ENCODE measurements around the gene ECM2.

The ECM2 gene

GRCh38 chr9:92562461-92562967, 26.7 kb upstream of the ECM2 start:
- no peak for TF ChIP-seq CTCF (IDR thresholded peaks at IDR 0.05; ENCODE audit: low read length, missing control alignments)
- DNase-seq (ENCODE audit: low read depth) = no peak
- H3K4me3 ChIP-seq (replicated peaks; ENCODE audit: low read depth, low read length) = no peak overlapping the region

GRCh38 chr9:92561374-92562330, 25.9 kb upstream of the ECM2 start:
- no peak overlapping the region for H3K4me3 ChIP-seq (replicated peaks; ENCODE audit: low read depth, low read length)
- peak; percentile 21 for DNase-seq (ENCODE audit: low read depth)
- no peak for TF ChIP-seq CTCF (IDR thresholded peaks at IDR 0.05; ENCODE audit: low read length, missing control alignments)

- no peak for DNase-seq (ENCODE audit: low read depth)
- no peak overlapping the region for H3K4me3 ChIP-seq (replicated peaks; ENCODE audit: low read depth, low read length)
- no peak for TF ChIP-seq CTCF (IDR thresholded peaks at IDR 0.05; ENCODE audit: low read length, missing control alignments)
Measured at GRCh38 chr9:92558612-92559374, 23.0 kb upstream of the ECM2 start.

- no peak for TF ChIP-seq CTCF (IDR thresholded peaks at IDR 0.05; ENCODE audit: low read length, missing control alignments)
- DNase-seq (ENCODE audit: low read depth) = no peak
- H3K4me3 ChIP-seq (replicated peaks; ENCODE audit: low read depth, low read length) = no peak overlapping the region
Measured at GRCh38 chr9:92550765-92551164, 15.0 kb upstream of the ECM2 start.

- no peak for DNase-seq (ENCODE audit: low read depth)
- no peak for TF ChIP-seq CTCF (IDR thresholded peaks at IDR 0.05; ENCODE audit: low read length, missing control alignments)
- no peak overlapping the region for H3K4me3 ChIP-seq (replicated peaks; ENCODE audit: low read depth, low read length)
Measured at GRCh38 chr9:92547356-92547755, 11.6 kb upstream of the ECM2 start.

- no peak overlapping the region for H3K4me3 ChIP-seq (replicated peaks; ENCODE audit: low read depth, low read length)
- no peak for DNase-seq (ENCODE audit: low read depth)
- TF ChIP-seq CTCF (IDR thresholded peaks at IDR 0.05; ENCODE audit: low read length, missing control alignments) = no peak
Measured at GRCh38 chr9:92545002-92545510, 9.3 kb upstream of the ECM2 start.
